IMR-90 (cell line): ENCODE data around the gene TUFM. TPM values are rescaled to one million over a fixed set of nuclear protein-coding genes. Genes with fewer than 3 reads are reported as not detected.

Experiments used
- ATAC-seq: fragments of 200-7000 bp; cut with Tn5 transposase; 2 replicates; pipeline ENCODE4 v1.9.1; 2020; ENCODE audit warnings: low read depth, mild to moderate bottlenecking, moderate library complexity
- BruUV-seq: library from RNA; stranded (reverse); fragments of 400-500 nt; replicated peaks from 2 replicates; lab custom pipeline; 2021; lab: Mats Ljungman, UMichigan
- CTCF ChIA-PET: fragments of 300-600 bp; formaldehyde crosslinking; extraction: SDS; loops from one replicate; lab custom pipeline; 2021; ENCODE audit warnings: antibody characterized with exemption; lab: Yijun Ruan, JAX
- POLR2A ChIA-PET: fragments of 300-600 bp; sonication (Branson Sonifier 250); formaldehyde crosslinking; loops from one replicate; lab custom pipeline; 2022; ENCODE audit warnings: antibody characterized with exemption; ENCODE audit not compliant: unreplicated experiment; lab: Charles Lee
- DNase-seq: peaks from one replicate; pipeline ENCODE4 v3.0.0; 2013
- H2AFZ ChIP-seq: replicated peaks from 2 replicates; pipeline ENCODE3; 2013; ENCODE audit warnings: low read length, mild to moderate bottlenecking; ENCODE audit not compliant: poor library complexity
- H2AK5ac ChIP-seq: 2 replicates; pipeline ENCODE4 v1.6.1; 2013; ENCODE audit warnings: low read depth, low read length, inconsistent platforms
- H2AK9ac ChIP-seq: replicated peaks from 2 replicates; pipeline ENCODE3; 2013; ENCODE audit warnings: mild to moderate bottlenecking, low read depth, low read length, moderate library complexity; ENCODE audit not compliant: poor library complexity
- H2BK120ac ChIP-seq: 2 replicates; pipeline ENCODE4 v1.6.1; 2013; ENCODE audit warnings: low read depth, low read length, inconsistent platforms
- H2BK15ac ChIP-seq: 3 replicates; pipeline ENCODE4 v1.6.1; 2013; ENCODE audit warnings: low read depth, low read length, inconsistent platforms
- H2BK20ac ChIP-seq: 2 replicates; pipeline ENCODE4 v1.6.1; 2013; ENCODE audit warnings: low read depth, mild to moderate bottlenecking, inconsistent platforms, low read length, moderate library complexity
- H2BK5ac ChIP-seq: 2 replicates; pipeline ENCODE4 v1.6.1; 2013; ENCODE audit warnings: mild to moderate bottlenecking, low read depth, low read length, inconsistent platforms; ENCODE audit not compliant: poor library complexity, severe bottlenecking
- H3K14ac ChIP-seq: replicated peaks from 2 replicates; pipeline ENCODE4 v1.6.1; 2013; ENCODE audit warnings: low read depth, low read length, inconsistent platforms
- H3K18ac ChIP-seq: 2 replicates; pipeline ENCODE4 v1.6.1; 2013; ENCODE audit warnings: low read depth, low read length, control low read depth
- H3K23ac ChIP-seq: 2 replicates; pipeline ENCODE4 v1.6.1; 2013; ENCODE audit warnings: low read depth, low read length, inconsistent platforms
- H3K27ac ChIP-seq: 2 replicates; pipeline ENCODE4 v1.5.1; 2013; ENCODE audit warnings: mild to moderate bottlenecking, control low read depth, low read length; ENCODE audit not compliant: insufficient read depth
- H3K27me3 ChIP-seq: 2 replicates; pipeline ENCODE4 v1.6.1; 2013; ENCODE audit warnings: low read length; ENCODE audit not compliant: control insufficient read depth, insufficient read depth
- H3K36me3 ChIP-seq: 2 replicates; pipeline ENCODE4 v1.6.1; 2013; ENCODE audit warnings: low read length, mixed read lengths; ENCODE audit not compliant: control insufficient read depth, insufficient read depth
- H3K4ac ChIP-seq: 2 replicates; pipeline ENCODE4 v1.6.1; 2013; ENCODE audit warnings: low read depth, low read length, inconsistent platforms
- H3K4me1 ChIP-seq: 2 replicates; pipeline ENCODE4 v1.6.1; 2013; ENCODE audit warnings: low read length, mixed read lengths; ENCODE audit not compliant: control insufficient read depth, insufficient read depth
- H3K4me2 ChIP-seq: 2 replicates; pipeline ENCODE4 v1.6.1; 2013; ENCODE audit warnings: low read depth, mild to moderate bottlenecking, control low read depth, low read length, moderate library complexity
- H3K4me3 ChIP-seq: 2 replicates; pipeline ENCODE4 v1.5.1; 2013; ENCODE audit warnings: low read depth, mild to moderate bottlenecking, control low read depth, low read length, moderate library complexity; ENCODE audit not compliant: insufficient read depth
- H3K56ac ChIP-seq: 2 replicates; pipeline ENCODE4 v1.6.1; 2013; ENCODE audit warnings: low read length, inconsistent platforms; ENCODE audit not compliant: insufficient read depth; ENCODE audit errors: extremely low read depth
- H3K79me1 ChIP-seq, 2 experiments: 2 replicates each; pipeline ENCODE4 v1.6.1; 2013; ENCODE audit warnings: low read length in 2 of 2, inconsistent platforms in 1 of 2, low read depth in 1 of 2
- H3K9ac ChIP-seq: 2 replicates; pipeline ENCODE4 v1.6.1; 2013; ENCODE audit warnings: low read depth, low read length, control low read depth
- H3K9me1 ChIP-seq: 2 replicates; pipeline ENCODE4 v1.6.1; 2013; ENCODE audit warnings: low read length, inconsistent platforms; ENCODE audit not compliant: insufficient read depth
- H3K9me3 ChIP-seq: 2 replicates; pipeline ENCODE4 v1.6.1; 2013; ENCODE audit warnings: low read length; ENCODE audit not compliant: control insufficient read depth, insufficient read depth
- H4K20me1 ChIP-seq: 2 replicates; pipeline ENCODE4 v1.6.1; 2013; ENCODE audit warnings: low read length, inconsistent platforms; ENCODE audit not compliant: insufficient read depth
- H4K5ac ChIP-seq: 2 replicates; pipeline ENCODE4 v1.6.1; 2013; ENCODE audit warnings: mild to moderate bottlenecking, low read depth, low read length, control low read depth
- H4K8ac ChIP-seq, 2 experiments: 2 replicates each; pipeline ENCODE4 v1.6.1; 2013; ENCODE audit warnings: low read depth in 2 of 2, low read length in 2 of 2, control low read depth in 1 of 2, inconsistent platforms in 1 of 2
- H4K91ac ChIP-seq: 2 replicates; pipeline ENCODE4 v1.6.1; 2013; ENCODE audit warnings: low read depth, low read length, inconsistent platforms; ENCODE audit not compliant: insufficient read depth
- BHLHE40 ChIP-seq: fragments of 150-350 bp; IDR thresholded peaks from 2 replicates; pipeline ENCODE4 v1.6.1; 2016; ENCODE audit warnings: mild to moderate bottlenecking, low read depth, low read length
- CHD1 ChIP-seq: IDR thresholded peaks from 2 replicates; pipeline ENCODE4 v1.6.1; 2012; ENCODE audit warnings: low read depth, low read length, improper control_type of control experiment
- CTCF ChIP-seq: conservative IDR thresholded peaks from 2 replicates; pipeline ENCODE4 v1.5.1; 2012; ENCODE audit warnings: mild to moderate bottlenecking, low read depth, low read length, improper control_type of control experiment
- MAZ ChIP-seq: IDR thresholded peaks from 2 replicates; pipeline ENCODE4 v1.6.1; 2012; ENCODE audit warnings: low read depth, mild to moderate bottlenecking, low read length, improper control_type of control experiment, moderate library complexity, borderline replicate concordance
- SMC3 ChIP-seq: fragments of 150-350 bp; IDR thresholded peaks from 2 replicates; pipeline ENCODE4 v1.6.1; 2016; ENCODE audit warnings: low read depth, mild to moderate bottlenecking, antibody characterized with exemption, low read length, moderate library complexity
- WGBS, 2 experiments: methylation state at CpG; one replicate each; pipeline versions ENCODE4 v1.1.5 to v1.1.7; 2013; ENCODE audit warnings: missing lambda C conversion rate in 2 of 2; ENCODE audit not compliant: insufficient read length in 1 of 2; ENCODE audit errors: extremely low coverage in 2 of 2; 5-methylcytosine and 5-hydroxymethylcytosine counted together
- dilution Hi-C: fragments of 300-500 bp; cut with HindIII; formaldehyde crosslinking; loops from one replicate; pipeline ENCODE4 v1.14.3; 2018; ENCODE audit warnings: low sequenced_read_pairs; ENCODE audit not compliant: unreplicated experiment
- in situ Hi-C: fragments of 300-500 bp; cut with MboI; formaldehyde crosslinking; loops from 3 replicates; pipeline ENCODE4 v1.14.3; 2019; ENCODE audit warnings: low sequenced_read_pairs, inconsistent platforms, mixed read lengths
- intact Hi-C: fragments of 100-400 bp; cut with micrococcal nuclease; formaldehyde crosslinking; loops from 2 replicates; pipeline ENCODE4 v1.10.0; 2022
- polyA plus RNA-seq, 3 experiments: library from polyadenylated mRNA; depleted of rRNA; stranded (reverse); fragments of >200 nt; gene quantifications; 2 replicates each; pipeline ENCODE4 v1.2.3, GENCODE V29; 2012; ENCODE audit warnings: low replicate concordance in 1 of 3
- total RNA-seq: library from RNA; depleted of rRNA; stranded (reverse); fragments of >200 nt; gene quantifications from 2 replicates; pipeline ENCODE4 v1.2.3, GENCODE V29; 2012
- TF ChIP-seq, protein P1 (sequence below): fragments of 150-350 bp; IDR thresholded peaks from 2 replicates; pipeline ENCODE4 v1.6.1; 2017; ENCODE audit warnings: mild to moderate bottlenecking, antibody characterized with exemption, low read length, low read depth

TUFM gene
- total and polyA plus RNA-seq, 2 of the 4 experiments (the other 2 are of a cell fraction), result 80.3 to 126 TPM

DNA sequence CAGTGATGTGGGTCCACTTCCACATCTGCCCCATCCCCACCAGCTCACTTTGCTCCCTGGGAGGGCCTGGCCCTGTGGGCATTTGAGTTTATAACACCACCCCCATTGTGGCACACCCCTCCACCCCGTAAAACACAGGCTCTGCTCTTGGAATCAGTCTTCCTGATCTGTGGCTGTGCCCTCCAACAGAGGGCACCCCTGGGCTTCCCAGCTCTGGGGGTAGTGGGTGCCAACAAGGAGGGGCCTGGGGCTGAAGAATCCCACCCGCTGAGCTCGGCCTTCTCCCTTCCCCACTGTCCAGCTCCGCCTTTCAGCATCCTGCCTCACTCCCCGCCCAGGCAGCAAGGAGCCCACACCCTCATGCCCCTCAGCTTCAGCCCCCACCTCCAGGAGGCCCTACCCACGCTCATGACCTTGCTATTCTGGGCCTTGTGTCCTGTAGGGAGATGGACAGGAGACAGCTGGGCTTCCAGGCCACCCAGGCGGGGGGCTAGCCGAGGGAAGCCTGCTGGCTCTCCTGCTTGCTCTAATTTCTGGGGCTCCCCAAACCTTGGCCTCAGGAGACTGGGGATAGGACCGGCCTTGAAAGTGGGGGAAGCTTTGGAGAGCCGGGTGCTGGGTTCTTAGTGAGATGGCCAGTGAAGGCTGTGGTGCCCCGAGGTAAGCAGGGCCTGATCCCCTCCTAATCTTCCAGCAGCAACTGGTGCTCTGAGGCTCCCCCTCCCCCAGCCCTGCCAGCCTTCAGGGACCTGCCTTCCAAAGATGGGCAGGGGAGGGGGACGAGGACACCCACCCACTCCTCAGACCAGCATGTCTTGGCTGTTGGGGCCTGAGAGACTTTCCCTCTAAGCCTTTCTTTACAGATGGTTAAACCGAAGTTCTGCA, 29.2 kb upstream of the TUFM start:
- in situ Hi-C loops, result loop anchor here (5.0 kb wide), 1 partner anchor 47 kb away; no protein-coding TSS in a partner anchor
- ATAC-seq, result no peak
- Histone ChIP-seq H3K9ac (no peak overlapping the region), H3K18ac (no peak overlapping the region), H2BK120ac (no peak overlapping the region), H3K14ac (no peak overlapping the region), H4K91ac (no peak overlapping the region), H3K79me1 (peaks cover 9 to 23% of the 10 kb centered on the region in 2 experiments; a peak in 3 of 4 replicates), H4K20me1 (no peaks in the 10 kb centered on the region), H3K36me3 (peaks cover 33% of the 10 kb centered on the region), H2BK5ac (no peak overlapping the region), H3K4me3 (no peak overlapping the region), H3K23ac (no peak overlapping the region), H2BK20ac (no peak overlapping the region), H2AFZ (no peak overlapping the region), H2AK9ac (no peak overlapping the region), H4K5ac (no peak overlapping the region), H3K27me3 (no peaks in the 10 kb centered on the region), H3K4me1 (peaks cover 5% of the 10 kb centered on the region; the same call in 1 of the 2 replicates), H3K27ac (no peak overlapping the region), H3K56ac (no peak overlapping the region), H3K4me2 (no peak overlapping the region), H4K8ac (no peak overlapping the region), H3K9me3 (no peaks in the 10 kb centered on the region), H2AK5ac (no peak overlapping the region), H2BK15ac (no peak overlapping the region), H3K4ac (no peak overlapping the region), H3K9me1 (peaks cover 2% of the 10 kb centered on the region; the same call in 1 of the 2 replicates)
- dilution Hi-C loops, result no loop called here
- ChIA-PET CTCF (interaction anchor here (1.6 kb wide), 1 partner anchor 70 kb away, joined by 4 read pairs; no protein-coding TSS in a partner anchor), POLR2A (no interaction called here)
- no peak for DNase-seq
- intact Hi-C loops, result no loop called here
- 55% methylated on average over 4 of the region's 13 CpGs; no CpG with 5 or more reads in 1 of the 2 experiments for WGBS, 2 experiments
- BruUV-seq, result no TSS peak
- TF ChIP-seq BHLHE40 (no peak), CTCF (no peak), CHD1 (no peak), SMC3 (no peak), MAZ (no peak)
- TF ChIP-seq, protein P1, sequence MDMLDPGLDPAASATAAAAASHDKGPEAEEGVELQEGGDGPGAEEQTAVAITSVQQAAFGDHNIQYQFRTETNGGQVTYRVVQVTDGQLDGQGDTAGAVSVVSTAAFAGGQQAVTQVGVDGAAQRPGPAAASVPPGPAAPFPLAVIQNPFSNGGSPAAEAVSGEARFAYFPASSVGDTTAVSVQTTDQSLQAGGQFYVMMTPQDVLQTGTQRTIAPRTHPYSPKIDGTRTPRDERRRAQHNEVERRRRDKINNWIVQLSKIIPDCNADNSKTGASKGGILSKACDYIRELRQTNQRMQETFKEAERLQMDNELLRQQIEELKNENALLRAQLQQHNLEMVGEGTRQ, result no peak
